Tibial nerve (tissue), 4 donors: ENCODE measurements around the gene VGLL4. TPM values are rescaled to one million over a fixed set of nuclear protein-coding genes. Genes with fewer than 3 reads are reported as not detected.

ENCODE experiments used
- DNase-seq, 2 donors: peaks; one replicate each; pipeline ENCODE4 v3.0.0-alpha.2; 2019; ENCODE audit warnings: low spot score in 2 of 2
- H3K27ac ChIP-seq, 4 donors: fragments of 200-600 bp; sonication (generic) in 3 of 4; one replicate each; pipeline ENCODE4 v1.5.1; 2017 to 2019; ENCODE audit warnings: mild to moderate bottlenecking in 1 of 4
- H3K27me3 ChIP-seq, 2 donors: fragments of 200-600 bp; sonication (generic) in 1 of 2; one replicate each; pipeline versions ENCODE4 v1.5.1 to v1.6.0; 2017 to 2019
- H3K36me3 ChIP-seq, 3 donors: fragments of 200-600 bp; sonication (generic); one replicate each; pipeline ENCODE4 v1.5.1; 2018 to 2019
- H3K4me1 ChIP-seq, 4 donors: fragments of 200-600 bp; sonication (generic) in 3 of 4; one replicate each; pipeline ENCODE4 v1.5.1; 2017 to 2019
- H3K4me3 ChIP-seq, 4 donors: fragments of 200-600 bp; sonication (generic) in 3 of 4; one replicate each; pipeline ENCODE4 v1.5.1; 2017 to 2019; ENCODE audit warnings: mild to moderate bottlenecking in 1 of 4, moderate library complexity in 1 of 4
- H3K9me3 ChIP-seq, 4 donors: fragments of 200-600 bp; sonication (generic) in 3 of 4; one replicate each; pipeline ENCODE4 v1.5.1; 2017 to 2019
- CTCF ChIP-seq, 5 experiments: fragments of 200-600 bp in 3 of 5; fragments of 450-650 bp in 2 of 5; sonication (generic) in 3 of 5; IDR thresholded peaks; one replicate each; pipeline ENCODE4 v1.5.1; 2016 to 2019; ENCODE audit warnings: antibody characterized with exemption in 5 of 5, mild to moderate bottlenecking in 3 of 5, moderate library complexity in 2 of 5
- EP300 ChIP-seq, 2 donors: sonication (generic); formaldehyde crosslinking; IDR thresholded peaks; one replicate each; pipeline ENCODE4 v1.6.1; 2017; ENCODE audit warnings: antibody characterized with exemption in 2 of 2, mild to moderate bottlenecking in 1 of 2
- POLR2A ChIP-seq, 2 donors: fragments of 450-650 bp; IDR thresholded peaks; one replicate each; pipeline ENCODE4 v1.6.1; 2017; ENCODE audit warnings: antibody characterized with exemption in 2 of 2, mild to moderate bottlenecking in 2 of 2, moderate library complexity in 2 of 2
- WGBS, 2 donors: methylation state at CpG; one replicate each; pipeline ENCODE4 v1.1.5; 2018; 5-methylcytosine and 5-hydroxymethylcytosine counted together
- total RNA-seq, 4 donors: library from RNA; depleted of rRNA; stranded (reverse); fragments of >200 nt; gene quantifications; one replicate each; pipeline ENCODE4 v1.1.0, GENCODE V29; 2016

VGLL4 gene
- total RNA-seq, 4 donors from 2014 or later = 106 to 205 (median 110) TPM

GRCh38 chr3:11565932-11566331, 77.8 kb downstream of the VGLL4 start:
- DNase-seq = no peak

GRCh38 chr3:11565492-11565891, 78.2 kb downstream of the VGLL4 start:
- DNase-seq = no peak
- no peaks in the 10 kb centered on the region for H3K9me3 ChIP-seq
- H3K36me3 ChIP-seq = peaks cover 0 to 49% (median 4%) of the 10 kb centered on the region in 3 donors
- 90 to 100% methylated on average over 5 to 12 of the region's 12 CpGs for WGBS, 2 donors
- H3K4me3 ChIP-seq = no peak overlapping the region
- TF ChIP-seq EP300 (IDR thresholded peaks at IDR 0.05) (no peak), CTCF (IDR thresholded peaks at IDR 0.05) (no peak), POLR2A (IDR thresholded peaks at IDR 0.05) (no peak)
- H3K4me1 ChIP-seq = peaks cover 0 to 96% (median 56%) of the 10 kb centered on the region in 4 donors
- H3K27me3 ChIP-seq = no peaks in the 10 kb centered on the region
- peak overlapping the region in 2 of 4 donors; percentile 52 to 97 for H3K27ac ChIP-seq

More at GRCh38 chr3:11565932-11566331, 77.8 kb downstream of the VGLL4 start:
- Histone ChIP-seq H3K36me3 (peaks cover 0 to 49% (median 4%) of the 10 kb centered on the region in 3 donors), H3K27me3 (no peaks in the 10 kb centered on the region), H3K4me1 (peaks cover 0 to 96% (median 54%) of the 10 kb centered on the region in 4 donors), H3K27ac (peak overlapping the region in 2 of 4 donors; percentile 97), H3K4me3 (no peak overlapping the region), H3K9me3 (no peaks in the 10 kb centered on the region)
- no peak for TF ChIP-seq CTCF (IDR thresholded peaks at IDR 0.05)
- TF ChIP-seq EP300 (IDR thresholded peaks at IDR 0.05) = no peak
- TF ChIP-seq POLR2A (IDR thresholded peaks at IDR 0.05) = no peak
- 95 to 97% methylated on average over 9 of the region's 9 CpGs for WGBS, 2 donors

- no peak overlapping the region for H3K4me3 ChIP-seq
- H3K36me3 ChIP-seq = peaks cover 0 to 49% (median 4%) of the 10 kb centered on the region in 3 donors
- no peak for DNase-seq
- WGBS, 2 donors = 85 to 86% methylated on average over 16 of the region's 16 CpGs
- peaks cover 3 to 96% (median 58%) of the 10 kb centered on the region in 4 donors for H3K4me1 ChIP-seq
- TF ChIP-seq POLR2A (IDR thresholded peaks at IDR 0.05) = no peak
- H3K9me3 ChIP-seq = no peaks in the 10 kb centered on the region
- H3K27me3 ChIP-seq = no peaks in the 10 kb centered on the region
- peak overlapping the region in 2 of 4 donors; percentile 52 to 97 for H3K27ac ChIP-seq
These were observed 78.6 kb downstream of the VGLL4 start for GRCh38 chr3:11565072-11565471.

- H3K4me1 ChIP-seq = peaks cover 3 to 96% (median 60%) of the 10 kb centered on the region in 4 donors
- peaks cover 0 to 49% (median 4%) of the 10 kb centered on the region in 3 donors for H3K36me3 ChIP-seq
- H3K4me3 ChIP-seq = no peak overlapping the region
- no peaks in the 10 kb centered on the region for H3K9me3 ChIP-seq
- peak overlapping the region in 2 of 4 donors; percentile 52 to 97 for H3K27ac ChIP-seq
- TF ChIP-seq POLR2A (IDR thresholded peaks at IDR 0.05) (no peak), EP300 (IDR thresholded peaks at IDR 0.05) (no peak), CTCF (IDR thresholded peaks at IDR 0.05) (no peak)
- 71 to 80% methylated on average over 19 of the region's 19 CpGs for WGBS, 2 donors
- DNase-seq = no peak
- H3K27me3 ChIP-seq = no peaks in the 10 kb centered on the region
These were observed 79.1 kb downstream of the VGLL4 start for GRCh38 chr3:11564577-11565001.

GRCh38 chr3:11563865-11564185, 79.9 kb downstream of the VGLL4 start:
- TF ChIP-seq EP300 (IDR thresholded peaks at IDR 0.05) (no peak), CTCF (IDR thresholded peaks at IDR 0.05) (no peak), POLR2A (IDR thresholded peaks at IDR 0.05) (no peak)
- H3K4me1 ChIP-seq = peaks cover 3 to 96% (median 57%) of the 10 kb centered on the region in 4 donors
- DNase-seq = no peak
- peak overlapping the region in 2 of 4 donors; percentile 52 to 97 for H3K27ac ChIP-seq
- H3K36me3 ChIP-seq = peaks cover 0 to 55% (median 4%) of the 10 kb centered on the region in 3 donors
- no peaks in the 10 kb centered on the region for H3K27me3 ChIP-seq
- WGBS, 2 donors = 62 to 85% methylated on average over 7 of the region's 7 CpGs
- H3K9me3 ChIP-seq = no peaks in the 10 kb centered on the region
- no peak overlapping the region for H3K4me3 ChIP-seq
